Panc1 (cell line): ENCODE data around the gene C13orf42. TPM values are rescaled to one million over a fixed set of nuclear protein-coding genes. Genes with fewer than 3 reads are reported as not detected.

Source experiments
- total RNA-seq: library from RNA; stranded (reverse); gene quantifications from one replicate; pipeline ENCODE4 v1.2.1, GENCODE V29; 2021; ENCODE audit not compliant: unreplicated experiment

Gene C13orf42
- total RNA-seq, 1 experiment from 2014 or later: not detected

Other genes starting within 250 kb of the C13orf42 start
- 37.8 TPM for gene RNASEH2B, start 201.5 kb downstream of the C13orf42 start, total RNA-seq
- gene FAM124A, start 111.1 kb upstream of the C13orf42 start, total RNA-seq: 1.1 TPM
- not detected for gene SERPINE3, start 228.4 kb upstream of the C13orf42 start, total RNA-seq